ENCODE data around the gene HOXD4. TPM values are rescaled to one million over a fixed set of nuclear protein-coding genes. Genes with fewer than 3 reads are reported as not detected.

Gene HOXD4
- total RNA-seq, 4 donors from 2014 or later = 1.5 to 20.7 (median 6.4) TPM

- no peak for TF ChIP-seq CTCF (IDR thresholded peaks at IDR 0.05; ENCODE audit: low read depth)
Observed at GRCh38 chr2:176174382-176174823, 23.1 kb downstream of the HOXD4 start.

GRCh38 chr2:176174824-176175708 is 23.7 kb downstream of the HOXD4 start:
- TF ChIP-seq CTCF (IDR thresholded peaks at IDR 0.05; ENCODE audit: low read depth) = no peak

GRCh38 chr2:176175709-176176607 is 24.6 kb downstream of the HOXD4 start:
- TF ChIP-seq CTCF (IDR thresholded peaks at IDR 0.05; ENCODE audit: low read depth) = no peak

GRCh38 chr2:176177580-176178037 is 26.3 kb downstream of the HOXD4 start:
- TF ChIP-seq CTCF (IDR thresholded peaks at IDR 0.05; ENCODE audit: low read depth) = no peak

GRCh38 chr2:176178038-176178756 is 26.8 kb downstream of the HOXD4 start:
- no peak for TF ChIP-seq CTCF (IDR thresholded peaks at IDR 0.05; ENCODE audit: low read depth)

- no peak for TF ChIP-seq CTCF (IDR thresholded peaks at IDR 0.05; ENCODE audit: low read depth)
Observed at GRCh38 chr2:176178757-176179295, 27.5 kb downstream of the HOXD4 start.

All from subcutaneous adipose tissue (tissue), 4 donors.